HG03064 (cell line): ENCODE data around the gene SLC22A17.
"Not testable (repeated sequence)": the region's sequence is repeated elsewhere in the genome, so short reads cannot be mapped to it uniquely, and the experiment has no call there.

Source experiments
- ATAC-seq: cut with Tn5 transposase; IDR thresholded peaks from one replicate; pipeline ENCODE4 v1.9.1; 2021; ENCODE audit warnings: low read depth; ENCODE audit not compliant: unreplicated experiment

The SLC22A17 gene

GRCh38 chr14:23346693-23347405, 5.8 kb downstream of the SLC22A17 start:
- ATAC-seq, result no peak

GRCh38 chr14:23345987-23346692, 6.5 kb downstream of the SLC22A17 start:
- no peak for ATAC-seq

GRCh38 chr14:23344481-23344880, 8.2 kb downstream of the SLC22A17 start:
- ATAC-seq, result no peak

- no peak for ATAC-seq
Observed at GRCh38 chr14:23339506-23340268, 13.0 kb downstream of the SLC22A17 start.

- no peak for ATAC-seq
Observed at GRCh38 chr14:23335623-23336022, 17.1 kb downstream of the SLC22A17 start.

- ATAC-seq, result no peak
Observed at GRCh38 chr14:23327947-23328744, 24.5 kb downstream of the SLC22A17 start.

- ATAC-seq, result no peak
Observed at GRCh38 chr14:23326491-23327332, 26.0 kb downstream of the SLC22A17 start.

GRCh38 chr14:23325746-23326145, 26.9 kb downstream of the SLC22A17 start:
- ATAC-seq, result not testable (repeated sequence)

GRCh38 chr14:23324993-23325392, 27.7 kb downstream of the SLC22A17 start:
- ATAC-seq, result no peak

- ATAC-seq, result no peak
Observed at GRCh38 chr14:23324455-23324846, 28.2 kb downstream of the SLC22A17 start.

- ATAC-seq, result no peak
Observed at GRCh38 chr14:23323838-23324454, 28.7 kb downstream of the SLC22A17 start.

GRCh38 chr14:23322568-23323517, 29.8 kb downstream of the SLC22A17 start:
- ATAC-seq, result no peak

- peak; percentile 9 for ATAC-seq
Observed at GRCh38 chr14:23321572-23322547, 30.8 kb downstream of the SLC22A17 start.

GRCh38 chr14:23320584-23321571, 31.8 kb downstream of the SLC22A17 start, which contains the start of gene PABPN1:
Gene PABPN1, plus strand, starts transcription at chr14:23321457. Its CDS starts 13 bp downstream, at chr14:23321470.
- ATAC-seq, result peak; percentile 88

GRCh38 chr14:23319746-23320583, 32.7 kb downstream of the SLC22A17 start:
- ATAC-seq, result no peak
